GM19467 (cell line): Measurements from ENCODE around the gene ERCC6L.

Source experiments
- ATAC-seq: cut with Tn5 transposase; IDR thresholded peaks from one replicate; pipeline ENCODE4 v1.9.1; 2021; ENCODE audit warnings: mild to moderate bottlenecking, moderate library complexity; ENCODE audit not compliant: unreplicated experiment

Gene ERCC6L, protein sequence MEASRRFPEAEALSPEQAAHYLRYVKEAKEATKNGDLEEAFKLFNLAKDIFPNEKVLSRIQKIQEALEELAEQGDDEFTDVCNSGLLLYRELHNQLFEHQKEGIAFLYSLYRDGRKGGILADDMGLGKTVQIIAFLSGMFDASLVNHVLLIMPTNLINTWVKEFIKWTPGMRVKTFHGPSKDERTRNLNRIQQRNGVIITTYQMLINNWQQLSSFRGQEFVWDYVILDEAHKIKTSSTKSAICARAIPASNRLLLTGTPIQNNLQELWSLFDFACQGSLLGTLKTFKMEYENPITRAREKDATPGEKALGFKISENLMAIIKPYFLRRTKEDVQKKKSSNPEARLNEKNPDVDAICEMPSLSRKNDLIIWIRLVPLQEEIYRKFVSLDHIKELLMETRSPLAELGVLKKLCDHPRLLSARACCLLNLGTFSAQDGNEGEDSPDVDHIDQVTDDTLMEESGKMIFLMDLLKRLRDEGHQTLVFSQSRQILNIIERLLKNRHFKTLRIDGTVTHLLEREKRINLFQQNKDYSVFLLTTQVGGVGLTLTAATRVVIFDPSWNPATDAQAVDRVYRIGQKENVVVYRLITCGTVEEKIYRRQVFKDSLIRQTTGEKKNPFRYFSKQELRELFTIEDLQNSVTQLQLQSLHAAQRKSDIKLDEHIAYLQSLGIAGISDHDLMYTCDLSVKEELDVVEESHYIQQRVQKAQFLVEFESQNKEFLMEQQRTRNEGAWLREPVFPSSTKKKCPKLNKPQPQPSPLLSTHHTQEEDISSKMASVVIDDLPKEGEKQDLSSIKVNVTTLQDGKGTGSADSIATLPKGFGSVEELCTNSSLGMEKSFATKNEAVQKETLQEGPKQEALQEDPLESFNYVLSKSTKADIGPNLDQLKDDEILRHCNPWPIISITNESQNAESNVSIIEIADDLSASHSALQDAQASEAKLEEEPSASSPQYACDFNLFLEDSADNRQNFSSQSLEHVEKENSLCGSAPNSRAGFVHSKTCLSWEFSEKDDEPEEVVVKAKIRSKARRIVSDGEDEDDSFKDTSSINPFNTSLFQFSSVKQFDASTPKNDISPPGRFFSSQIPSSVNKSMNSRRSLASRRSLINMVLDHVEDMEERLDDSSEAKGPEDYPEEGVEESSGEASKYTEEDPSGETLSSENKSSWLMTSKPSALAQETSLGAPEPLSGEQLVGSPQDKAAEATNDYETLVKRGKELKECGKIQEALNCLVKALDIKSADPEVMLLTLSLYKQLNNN

DNA sequence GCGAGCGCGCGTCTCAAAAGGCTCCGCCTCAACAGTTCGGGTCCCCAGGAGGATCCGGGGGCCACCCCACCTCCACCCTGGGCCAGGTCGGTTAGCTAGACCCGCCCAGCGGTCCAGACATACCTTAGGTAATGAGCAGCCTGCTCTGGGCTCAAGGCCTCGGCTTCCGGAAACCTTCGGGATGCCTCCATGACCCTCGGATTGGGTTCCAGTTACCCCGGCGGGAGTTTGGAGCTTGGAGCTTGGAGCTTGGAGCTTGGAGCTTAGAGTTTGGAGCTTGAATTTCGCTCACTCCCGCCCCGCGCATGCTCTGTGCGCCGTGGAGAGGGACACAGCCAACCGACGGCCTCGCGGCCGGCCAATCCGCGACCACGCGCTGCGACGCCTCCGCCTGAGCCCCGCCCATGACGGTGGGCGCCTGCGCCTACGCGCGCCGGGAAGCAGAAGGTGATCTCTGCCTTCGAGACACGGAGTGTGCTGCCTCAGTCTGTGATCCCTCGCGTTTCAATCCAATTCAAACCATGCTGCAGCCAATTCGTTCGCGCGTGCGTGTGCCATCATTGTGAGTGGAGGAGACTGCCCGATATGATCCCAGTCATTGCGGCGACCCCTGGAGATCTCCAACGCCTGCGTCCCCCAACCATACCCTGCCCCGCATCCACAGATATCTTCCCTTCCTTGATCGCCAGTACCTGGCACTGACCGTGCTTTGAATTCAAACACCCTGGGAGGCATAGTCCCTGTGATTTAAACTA is at the start of gene ERCC6L:
Gene ERCC6L (minus strand): TSS at position 307 of the 755 bp plus-strand sequence. CDS start 116 bp downstream, at position 191.
- peak; percentile 97 for ATAC-seq

DNA sequence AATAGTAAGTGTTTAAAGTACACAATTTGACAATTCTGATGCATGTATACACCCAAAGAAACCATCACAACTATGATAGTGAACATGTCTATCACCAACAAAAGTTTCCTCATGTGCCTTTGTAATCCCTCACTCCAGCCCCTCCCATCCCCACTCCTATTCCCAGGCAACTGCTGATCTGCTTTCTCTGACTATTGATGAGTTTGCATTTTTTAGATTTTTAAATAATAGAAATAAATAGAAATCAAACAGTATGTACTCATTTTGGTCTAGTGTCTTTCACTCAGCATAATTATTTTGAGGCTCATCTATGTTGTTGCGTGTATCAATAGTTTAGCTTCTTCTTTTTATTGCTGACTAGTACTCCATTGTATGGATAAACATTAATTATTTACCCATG is 43.5 kb upstream of the ERCC6L start:
- no peak for ATAC-seq

DNA sequence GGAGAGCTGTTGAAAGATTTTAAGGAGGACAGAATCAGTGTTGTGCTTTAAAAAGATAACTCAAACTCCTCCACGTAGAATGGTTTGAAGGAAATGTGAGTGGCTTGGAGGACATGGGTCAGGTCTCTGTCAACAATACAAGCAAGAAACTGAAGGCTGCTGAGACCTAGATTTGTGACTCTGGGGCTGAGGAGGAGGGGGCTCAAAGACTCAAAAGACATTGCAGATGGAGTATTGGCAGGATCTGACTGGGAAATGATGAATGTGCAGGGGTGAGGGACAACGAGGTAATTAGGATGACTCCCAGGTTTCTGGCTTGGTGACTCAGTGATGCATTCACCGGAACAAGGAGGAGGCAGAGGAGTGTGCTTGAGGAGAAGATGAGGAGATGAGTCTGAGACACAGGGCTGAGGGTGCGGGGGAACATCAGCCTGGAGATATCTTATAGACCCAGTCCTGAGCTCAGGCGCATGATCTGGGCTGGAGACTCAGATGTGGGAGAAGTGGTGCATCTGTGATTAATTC is 41.6 kb upstream of the ERCC6L start:
- no peak for ATAC-seq

DNA sequence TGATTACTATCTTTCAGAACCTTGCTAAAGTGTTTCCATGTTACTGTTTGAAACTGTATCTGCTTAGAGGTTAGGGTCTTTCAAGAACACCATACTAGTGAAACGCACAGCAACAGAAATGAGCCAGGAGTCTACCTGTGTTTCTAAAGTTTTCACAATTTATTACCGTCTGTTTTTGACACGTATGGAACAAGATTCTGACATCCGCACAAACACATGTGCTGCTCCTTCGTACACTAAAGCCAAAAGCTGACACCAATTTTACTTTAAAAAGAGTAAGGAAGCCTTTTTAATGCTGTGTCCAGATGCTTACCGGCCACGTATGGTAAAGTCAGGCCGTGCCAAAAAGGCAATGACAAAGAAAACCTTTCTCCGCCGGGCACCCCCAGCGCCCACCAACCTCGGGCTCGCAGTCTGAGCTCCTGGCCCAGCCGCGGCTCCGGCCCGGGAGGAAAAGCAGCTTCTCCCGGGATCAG is 37.7 kb upstream of the ERCC6L start:
- ATAC-seq, result peak; percentile 17

DNA sequence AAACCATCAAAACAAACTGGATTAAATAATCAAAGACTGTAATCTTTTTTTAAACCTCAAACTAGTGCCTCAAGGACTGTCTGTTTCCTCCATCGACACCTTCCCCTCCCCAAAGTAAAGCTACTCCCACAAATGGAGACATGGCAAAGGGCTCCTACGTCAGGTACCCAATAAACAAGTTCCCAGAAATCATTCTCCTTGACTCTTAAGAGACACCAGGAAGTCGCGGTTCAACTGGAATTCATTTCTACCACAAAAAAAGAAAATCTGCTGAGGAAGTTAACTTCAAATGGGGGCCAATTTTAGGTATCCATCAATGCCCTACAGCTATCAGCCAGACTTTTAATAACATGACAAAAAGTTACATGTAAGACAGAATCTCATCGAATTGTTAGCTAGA is 35.7 kb upstream of the ERCC6L start:
- no peak for ATAC-seq

DNA sequence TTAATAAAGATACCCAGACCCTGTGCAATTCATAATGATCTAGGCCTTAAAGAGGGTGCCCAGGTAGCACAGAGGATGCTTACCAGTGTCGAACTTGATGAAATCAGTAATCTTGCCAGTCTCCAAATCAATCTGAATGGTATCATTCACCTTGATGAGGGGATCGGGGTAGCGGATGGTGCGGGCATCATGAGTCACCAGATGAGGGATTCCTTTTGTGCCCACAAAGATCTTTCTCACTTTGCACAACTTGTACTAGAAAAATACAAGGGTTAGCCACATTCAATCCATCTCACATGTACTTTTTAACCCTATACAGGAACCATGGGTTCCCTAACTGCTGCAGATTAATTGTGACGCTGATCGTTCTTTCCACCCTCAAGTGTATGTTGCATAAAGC is 34.9 kb upstream of the ERCC6L start:
- no peak for ATAC-seq

DNA sequence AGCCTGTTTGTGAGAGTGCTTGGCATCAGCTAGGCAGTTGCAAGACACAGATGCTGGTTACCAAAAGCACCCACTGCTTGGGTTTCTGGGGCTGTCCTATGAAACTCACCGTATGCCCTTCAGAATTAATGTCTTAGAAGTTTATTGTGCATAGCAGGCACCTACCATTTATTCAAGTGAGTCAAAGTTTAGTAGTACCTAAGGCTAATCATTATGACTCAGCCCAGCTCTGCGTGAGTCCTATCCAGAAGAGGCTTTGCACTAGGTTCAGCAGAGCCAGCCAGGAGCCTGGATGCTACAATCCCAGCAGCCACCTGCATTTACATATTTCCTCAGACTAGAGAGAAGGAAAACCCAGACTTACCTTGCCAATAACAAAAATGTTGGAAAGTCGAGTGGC is 34.0 kb upstream of the ERCC6L start:
- no peak for ATAC-seq

DNA sequence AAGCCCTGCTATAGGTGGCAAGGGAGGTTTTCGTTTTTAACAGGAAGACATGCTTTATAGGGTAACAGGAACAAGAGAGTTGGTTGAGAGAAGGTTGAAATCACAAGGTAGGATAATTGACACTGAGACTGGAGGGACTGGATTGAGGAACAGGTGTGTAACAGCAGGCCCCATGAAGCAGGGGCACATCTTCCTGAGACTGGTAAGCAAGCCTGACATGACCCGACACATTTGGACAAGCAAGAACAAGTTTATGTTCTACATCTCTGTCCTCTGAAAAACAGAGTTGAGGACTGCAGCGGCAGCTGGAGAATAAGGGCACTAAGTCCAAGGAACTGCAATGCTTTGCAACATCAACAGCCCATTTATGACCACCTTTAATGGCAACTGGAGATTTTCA is 33.0 kb upstream of the ERCC6L start:
- ATAC-seq, result no peak

DNA sequence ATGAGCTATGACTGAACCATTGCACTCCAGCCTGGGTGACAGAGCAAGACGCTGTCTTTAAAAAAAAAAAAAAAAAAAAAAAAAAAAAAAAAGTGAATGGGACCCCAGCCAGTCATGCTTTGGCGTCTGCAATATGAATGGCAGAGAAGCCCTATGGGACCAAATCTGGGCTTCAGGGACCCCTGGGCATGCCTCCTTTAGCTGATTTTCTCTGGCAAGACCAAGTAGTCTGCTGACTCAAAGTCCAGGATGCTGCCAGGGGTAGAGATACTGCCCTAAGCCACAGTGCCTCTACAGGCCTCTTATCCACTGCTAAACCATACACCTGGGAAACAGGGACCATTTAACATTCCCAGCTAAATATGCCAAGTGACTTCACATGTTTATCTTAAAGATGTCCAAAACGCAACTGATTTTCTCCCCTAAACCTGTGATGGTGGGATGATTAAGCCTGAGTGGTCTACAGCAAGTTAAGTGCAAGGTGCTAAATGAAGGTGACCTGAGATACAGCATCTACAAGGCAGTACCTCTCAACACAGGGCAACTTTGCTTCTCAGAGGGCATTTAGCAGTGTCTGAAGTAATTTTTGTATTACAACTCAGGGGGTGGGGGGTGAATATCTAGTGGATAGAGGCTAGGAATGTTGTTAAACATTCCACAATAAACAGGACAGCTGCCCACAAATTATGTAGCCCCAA is 32.4 kb upstream of the ERCC6L start:
- ATAC-seq, result no peak

DNA sequence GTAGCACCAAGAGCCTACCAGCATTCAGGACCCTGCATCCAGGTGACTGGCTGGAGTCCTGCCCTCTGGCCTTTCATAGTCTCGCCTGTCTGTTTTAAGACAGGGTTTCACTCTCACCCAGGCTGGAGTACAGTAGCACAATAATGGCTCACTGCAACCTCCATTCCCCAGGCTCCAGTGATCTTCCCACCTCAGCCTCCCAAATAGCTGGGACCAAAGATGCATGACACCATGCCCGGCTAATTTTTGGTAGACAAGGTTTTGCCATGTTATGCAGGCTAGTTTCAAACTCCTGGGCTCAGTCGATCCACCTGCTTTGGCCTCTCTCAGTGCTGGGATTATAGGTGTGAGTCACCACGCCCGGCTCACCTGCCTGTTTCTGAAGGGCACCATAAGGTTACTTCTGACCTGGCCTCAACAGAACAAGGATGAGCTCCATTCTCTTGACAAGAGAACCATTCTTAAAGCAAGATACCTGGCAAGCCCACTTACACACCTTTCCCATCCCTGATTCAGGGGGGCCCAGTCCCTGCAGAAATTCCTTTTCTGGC is 31.6 kb upstream of the ERCC6L start:
- ATAC-seq, result no peak

DNA sequence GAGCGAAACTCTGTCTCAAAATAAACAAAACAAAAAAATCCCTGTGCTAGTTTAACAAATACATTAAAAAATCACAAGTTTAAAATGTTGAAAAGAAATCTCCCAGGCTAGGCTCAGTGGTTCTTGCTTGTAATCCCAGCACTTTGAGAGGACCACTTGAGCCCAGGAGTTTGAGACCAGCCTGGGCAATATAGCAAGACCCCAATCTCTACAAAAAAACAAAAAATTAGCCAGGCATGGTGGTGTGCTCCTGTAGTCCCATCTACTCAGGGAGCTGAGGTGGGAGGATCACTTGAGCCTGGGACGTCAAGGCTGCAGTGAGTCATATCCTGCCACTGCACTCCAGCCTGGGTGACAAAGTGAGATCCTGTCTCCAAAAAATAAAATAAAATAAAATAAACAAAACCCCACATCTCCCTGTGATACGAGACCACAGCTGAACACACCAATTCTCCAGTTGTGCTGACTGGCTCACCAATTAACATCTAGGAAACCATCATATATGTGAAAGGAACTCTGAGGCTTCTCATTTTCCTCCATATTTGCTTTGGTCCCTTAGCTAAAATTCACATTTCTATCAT is 30.9 kb upstream of the ERCC6L start:
- ATAC-seq, result no peak

DNA sequence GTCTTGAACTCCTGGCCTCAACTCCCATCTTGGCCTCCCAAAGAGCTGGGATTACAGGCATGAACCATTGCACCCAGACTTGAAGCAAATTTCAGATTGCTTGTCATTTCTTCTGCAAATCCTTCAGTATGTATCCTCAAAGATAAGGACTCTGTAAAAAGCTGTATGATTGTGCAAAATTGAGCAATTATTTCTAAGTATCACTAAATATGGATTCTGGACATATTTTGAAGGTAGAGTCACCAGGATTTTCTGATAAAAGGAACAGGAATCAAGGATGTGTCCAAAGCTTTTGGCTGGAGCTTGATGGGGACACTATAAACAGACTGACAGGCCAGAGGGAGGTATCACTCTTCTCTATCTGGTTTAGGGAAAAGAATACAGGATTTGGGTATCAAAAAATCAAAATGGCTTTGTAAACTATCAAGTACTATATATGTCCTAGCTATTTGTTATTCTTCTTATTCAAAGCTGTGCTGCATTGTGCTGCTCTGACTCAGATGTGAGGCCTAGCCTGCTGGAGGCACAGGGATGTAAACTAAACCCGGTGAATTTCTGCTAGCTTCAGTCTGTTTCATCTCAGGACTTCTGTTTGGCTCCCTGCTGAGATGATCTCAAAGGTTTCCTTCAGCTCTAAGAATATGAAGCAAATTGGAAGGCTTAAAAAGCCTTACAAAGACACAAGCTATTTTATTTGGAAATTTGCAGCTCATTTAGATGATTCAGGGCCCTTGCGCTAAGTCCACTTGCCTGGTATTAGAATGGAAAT is 30.0 kb upstream of the ERCC6L start:
- ATAC-seq, result no peak

DNA sequence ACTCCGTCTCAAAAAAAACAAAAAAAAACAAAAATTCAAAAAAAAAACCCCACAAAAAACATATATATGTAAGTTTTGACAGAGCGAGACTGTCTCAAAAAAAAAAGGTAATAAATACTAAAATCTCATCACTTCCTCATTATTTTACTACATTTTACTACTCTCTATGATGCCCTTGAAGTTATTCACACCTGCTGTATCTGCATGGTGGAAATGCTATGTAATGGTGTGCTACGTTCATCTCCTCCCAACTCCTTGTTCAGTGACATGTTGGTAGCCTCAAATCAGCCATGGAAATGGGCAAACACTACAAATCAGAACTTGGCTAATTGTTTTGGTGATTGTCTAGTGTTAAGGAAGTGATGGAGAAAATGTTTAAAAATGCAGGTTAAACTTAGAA is 26.4 kb upstream of the ERCC6L start:
- no peak for ATAC-seq

DNA sequence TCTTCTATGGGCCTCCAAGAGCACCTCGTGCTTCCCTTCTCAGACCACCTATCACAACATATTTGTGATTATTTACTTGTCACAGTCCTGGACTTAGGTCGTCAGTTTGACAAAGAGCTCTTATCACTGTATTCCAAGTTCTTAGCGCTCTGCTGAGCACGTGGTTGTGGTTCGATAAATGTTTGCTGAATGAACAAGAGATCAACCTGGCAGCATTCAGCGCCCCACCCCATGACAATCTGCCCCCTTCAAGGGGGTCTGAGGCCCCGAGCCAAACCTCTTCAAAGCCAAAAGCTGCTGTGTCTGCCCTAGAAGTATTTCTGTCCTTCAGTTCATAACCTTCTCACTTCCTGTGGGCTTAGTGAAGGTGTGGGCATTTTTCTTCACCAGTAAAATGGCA is 23.2 kb upstream of the ERCC6L start:
- no peak for ATAC-seq

DNA sequence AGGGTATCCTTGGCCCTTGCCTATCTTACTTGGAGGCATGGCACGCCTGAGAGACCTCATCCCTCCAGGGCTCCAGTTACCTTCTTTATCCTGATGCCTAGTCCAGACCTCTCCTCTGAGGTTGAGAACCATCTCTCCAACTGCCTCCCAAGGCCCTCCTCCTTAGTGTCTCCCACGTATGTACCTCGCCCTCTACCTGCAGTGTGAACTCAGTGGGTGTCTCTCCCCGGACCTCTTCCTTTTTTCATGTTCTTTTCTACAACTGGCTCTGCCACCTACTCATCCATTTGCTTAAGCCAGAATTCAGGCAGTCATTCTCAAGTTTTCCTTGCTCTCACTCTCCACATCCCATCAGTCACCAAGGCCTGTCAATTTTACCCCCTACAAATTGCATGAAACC is 21.6 kb upstream of the ERCC6L start:
- no peak for ATAC-seq

DNA sequence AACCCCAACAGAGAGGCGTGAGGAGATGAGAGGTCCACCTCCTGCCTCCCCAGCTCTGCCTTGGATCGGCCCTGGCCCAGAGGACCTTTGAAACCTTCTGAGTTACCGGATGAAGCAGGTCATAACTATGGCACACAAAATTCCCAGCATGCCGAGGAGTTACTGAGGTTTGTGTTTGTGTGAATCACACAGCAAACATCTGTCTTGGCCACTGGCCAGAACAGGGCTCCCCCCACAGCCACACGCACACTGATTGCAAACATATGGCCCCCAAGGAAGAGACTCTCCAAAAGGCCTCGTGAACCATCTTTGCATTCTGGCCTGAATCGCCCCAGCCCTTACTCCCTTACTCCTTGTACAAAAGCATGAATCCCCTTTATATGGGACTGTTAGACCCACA is 19.3 kb upstream of the ERCC6L start:
- no peak for ATAC-seq

DNA sequence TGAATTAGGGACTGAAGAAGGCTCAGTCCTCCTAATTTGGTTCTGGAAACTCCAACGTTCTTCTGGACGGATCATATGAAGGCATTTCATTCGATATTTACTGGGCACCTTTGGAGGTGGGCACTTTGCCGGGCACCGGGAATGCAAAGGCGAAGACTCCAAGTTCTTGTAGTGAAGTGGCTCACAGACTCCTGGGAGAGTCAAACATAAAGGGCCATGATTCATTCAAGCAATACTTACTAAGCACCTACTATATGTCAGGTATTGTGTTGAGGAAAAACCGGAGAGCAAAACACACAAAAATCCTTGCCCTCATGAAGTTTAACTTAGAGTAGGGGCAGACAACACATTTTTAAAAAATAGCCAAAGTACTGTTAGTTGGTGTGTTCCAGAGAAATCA is 17.0 kb upstream of the ERCC6L start:
- ATAC-seq, result no peak

DNA sequence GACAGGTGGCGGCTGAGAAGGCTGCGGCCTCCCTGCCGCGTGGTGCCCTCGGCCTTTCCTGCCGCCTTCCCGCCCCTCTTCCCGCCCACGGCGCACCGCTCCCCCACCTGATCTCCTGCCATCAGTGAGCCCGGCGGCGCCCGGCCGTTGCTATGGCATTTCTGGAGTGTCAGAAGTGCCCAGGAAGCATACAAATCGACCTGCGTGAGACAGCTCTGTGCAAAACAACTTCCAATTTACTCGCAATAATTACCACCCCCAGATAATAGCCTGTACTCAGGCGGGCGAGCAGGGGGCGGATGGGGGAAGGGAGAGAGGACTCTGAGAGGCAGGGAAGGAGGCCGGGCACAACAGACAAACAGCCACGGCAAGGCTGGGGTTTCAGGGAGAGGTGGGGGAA is 16.6 kb upstream of the ERCC6L start:
- ATAC-seq, result no peak
